ENCODE measurements around the gene IRX4.
"Not testable (repeated sequence)": the region's sequence is repeated elsewhere in the genome, so short reads cannot be mapped to it uniquely, and the experiment has no call there.

Gene IRX4

DNA sequence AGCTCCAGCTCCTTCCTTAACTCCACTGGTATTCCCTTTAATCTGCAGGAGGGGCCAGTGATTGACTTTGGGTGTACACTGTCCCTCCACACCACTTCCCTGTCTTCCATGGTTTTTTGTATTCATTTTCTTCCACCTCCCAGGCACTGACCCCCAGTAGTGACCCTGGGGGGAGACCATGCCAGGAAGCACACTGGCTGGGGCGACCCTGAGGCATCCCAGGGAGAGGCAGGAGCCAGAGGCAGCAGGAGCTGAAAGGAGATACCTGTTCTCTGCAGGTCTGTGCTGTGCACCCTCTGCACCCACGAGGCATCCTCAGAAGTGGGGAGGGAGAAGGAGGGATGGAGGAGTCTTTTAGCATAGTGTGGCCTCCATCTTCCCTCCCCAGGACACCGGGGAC, 27.6 kb downstream of the IRX4 start:
- no peak for DNase-seq

DNA sequence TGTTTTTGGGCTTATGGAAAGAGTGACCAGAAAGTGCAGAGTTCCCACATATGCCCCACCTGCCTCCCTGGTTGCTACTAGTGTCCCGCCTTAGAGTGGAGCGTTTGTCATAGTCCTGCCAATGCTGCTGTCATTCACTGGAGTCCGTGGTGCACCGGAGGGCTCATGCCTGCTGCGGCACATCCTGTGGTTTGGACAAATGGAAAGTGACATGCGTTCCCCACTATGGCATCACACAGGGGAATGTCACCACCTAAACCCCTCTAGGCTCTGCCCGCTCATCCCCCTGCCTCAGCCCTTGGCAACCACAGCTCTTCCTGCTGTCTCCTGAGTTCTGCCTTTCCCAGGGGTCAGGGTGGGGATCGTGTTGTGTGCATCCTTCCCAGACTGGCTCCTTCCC, 29.2 kb downstream of the IRX4 start:
- no peak for DNase-seq

DNA sequence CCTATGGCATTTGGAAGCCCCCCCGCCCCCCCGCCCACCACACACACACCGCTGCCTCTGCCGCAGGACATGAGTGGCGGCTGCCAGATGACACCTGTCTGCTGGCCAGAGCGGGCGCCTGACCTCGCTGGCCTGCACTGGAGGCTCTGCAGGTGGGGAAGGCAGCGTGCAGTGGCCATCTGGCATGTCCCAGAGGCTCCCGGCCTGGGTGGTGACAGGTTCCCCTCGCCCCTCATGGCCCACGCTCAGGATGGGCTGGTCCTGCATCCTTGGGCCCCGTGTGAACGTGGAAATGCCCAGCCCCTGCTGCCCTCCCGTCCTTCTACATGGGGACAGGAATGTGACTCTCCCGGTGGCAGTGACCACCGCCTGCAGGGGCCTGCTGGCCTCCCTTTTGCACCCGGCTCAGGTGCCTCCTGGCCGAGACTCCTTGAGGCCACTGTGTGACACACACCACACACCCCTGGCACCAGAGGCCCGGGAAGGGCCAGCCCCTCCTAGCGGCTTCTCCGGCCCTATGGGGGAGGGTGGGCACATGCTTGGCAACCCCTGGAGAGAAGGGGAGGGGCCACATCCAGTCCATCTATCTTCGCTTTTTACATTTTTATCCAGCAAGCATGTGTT, 30.3 kb downstream of the IRX4 start:
- DNase-seq = no peak

- DNase-seq = no peak
Measured at GRCh38 chr5:1851290-1851934, 31.3 kb downstream of the IRX4 start.

GRCh38 chr5:1850324-1851154, 32.2 kb downstream of the IRX4 start:
- DNase-seq = no peak

- DNase-seq = no peak
Measured at GRCh38 chr5:1847611-1848010, 35.1 kb downstream of the IRX4 start.

DNA sequence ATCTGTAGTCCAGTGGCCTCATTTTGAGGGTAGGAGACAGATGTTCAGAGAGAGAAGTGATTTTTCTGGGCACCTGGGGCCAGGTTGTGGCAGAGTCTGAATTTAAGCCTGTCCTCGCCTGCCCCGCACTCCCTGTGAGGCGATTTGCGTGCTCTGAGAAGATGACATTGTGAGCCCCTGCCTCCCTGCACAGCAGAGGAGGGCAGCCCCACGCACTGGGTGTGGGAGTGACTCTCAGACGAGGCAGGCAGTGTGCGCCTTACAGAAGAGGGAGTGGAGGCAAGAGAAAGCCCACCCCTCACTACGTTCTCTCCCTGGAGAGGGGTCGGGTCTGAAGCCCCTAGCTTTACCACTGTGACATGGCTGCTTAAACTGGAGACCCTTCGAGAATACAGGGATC, 35.7 kb downstream of the IRX4 start:
- no peak for DNase-seq

- no peak for DNase-seq
Measured at GRCh38 chr5:1846583-1846982, 36.1 kb downstream of the IRX4 start.

DNA sequence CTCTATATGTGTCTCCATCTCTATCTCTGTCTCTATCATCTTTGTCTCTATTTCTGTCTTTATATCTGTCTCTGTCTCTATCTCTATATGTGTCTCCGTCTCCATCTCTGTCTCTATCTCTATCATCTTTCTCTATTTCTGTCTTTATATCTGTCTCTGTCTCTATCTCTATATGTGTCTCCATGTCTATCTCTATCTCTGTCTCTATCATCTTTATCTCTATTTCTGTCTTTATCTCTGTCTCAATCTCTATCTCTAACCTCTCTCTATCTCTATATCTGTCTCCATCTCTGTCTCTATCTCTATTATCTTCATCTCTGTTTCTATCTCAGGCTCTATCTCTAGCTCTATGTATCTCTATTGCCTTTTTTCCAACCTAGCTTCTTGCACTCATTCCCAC, 37.0 kb downstream of the IRX4 start:
- no peak for DNase-seq

GRCh38 chr5:1844708-1845436, 37.9 kb downstream of the IRX4 start:
- no peak for DNase-seq

DNA sequence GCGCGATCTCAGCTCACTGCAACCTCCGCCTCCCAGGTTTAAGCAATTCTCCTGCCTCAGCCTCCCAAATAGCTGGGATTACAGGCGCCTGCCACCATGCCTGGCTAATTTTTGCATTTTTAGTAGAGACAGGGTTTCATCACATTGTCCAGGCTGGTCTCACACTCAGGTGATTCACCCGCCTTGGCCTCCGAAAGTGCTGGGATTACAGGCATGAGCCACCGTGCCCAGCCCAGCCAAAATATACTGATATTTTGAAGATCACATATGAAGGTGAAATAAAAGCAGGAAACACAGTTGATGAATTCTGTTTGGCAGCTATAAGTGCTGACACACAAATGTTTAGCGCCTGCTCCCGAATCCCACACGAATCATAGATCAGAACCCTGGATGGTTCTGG, 39.0 kb downstream of the IRX4 start:
- DNase-seq = not testable (repeated sequence)

- no peak for DNase-seq
Measured at GRCh38 chr5:1842004-1842819, 40.5 kb downstream of the IRX4 start.

- DNase-seq = no peak
Measured at GRCh38 chr5:1840741-1841521, 41.8 kb downstream of the IRX4 start.

- DNase-seq = no peak
Measured at GRCh38 chr5:1840071-1840547, 42.6 kb downstream of the IRX4 start.

DNA sequence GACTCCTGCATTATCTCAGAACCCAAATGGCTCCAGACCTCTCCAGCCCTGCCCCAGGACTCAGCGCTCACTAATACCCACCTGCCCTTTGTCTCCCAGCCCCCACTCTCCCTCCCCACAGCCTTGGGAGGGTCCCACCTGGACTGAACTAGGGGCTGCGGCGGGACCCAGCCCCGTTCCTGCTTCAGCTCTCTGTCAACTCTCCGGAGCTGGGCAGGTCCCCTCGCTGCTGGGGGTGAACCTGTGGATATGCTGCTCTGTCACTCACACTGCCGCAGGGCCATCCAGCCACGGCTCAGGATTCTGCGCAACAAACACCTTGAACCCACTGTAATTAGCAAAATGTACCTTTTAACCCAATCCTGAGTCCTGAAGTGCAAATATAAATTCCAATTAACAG, 44.7 kb downstream of the IRX4 start:
- DNase-seq = no peak

DNA sequence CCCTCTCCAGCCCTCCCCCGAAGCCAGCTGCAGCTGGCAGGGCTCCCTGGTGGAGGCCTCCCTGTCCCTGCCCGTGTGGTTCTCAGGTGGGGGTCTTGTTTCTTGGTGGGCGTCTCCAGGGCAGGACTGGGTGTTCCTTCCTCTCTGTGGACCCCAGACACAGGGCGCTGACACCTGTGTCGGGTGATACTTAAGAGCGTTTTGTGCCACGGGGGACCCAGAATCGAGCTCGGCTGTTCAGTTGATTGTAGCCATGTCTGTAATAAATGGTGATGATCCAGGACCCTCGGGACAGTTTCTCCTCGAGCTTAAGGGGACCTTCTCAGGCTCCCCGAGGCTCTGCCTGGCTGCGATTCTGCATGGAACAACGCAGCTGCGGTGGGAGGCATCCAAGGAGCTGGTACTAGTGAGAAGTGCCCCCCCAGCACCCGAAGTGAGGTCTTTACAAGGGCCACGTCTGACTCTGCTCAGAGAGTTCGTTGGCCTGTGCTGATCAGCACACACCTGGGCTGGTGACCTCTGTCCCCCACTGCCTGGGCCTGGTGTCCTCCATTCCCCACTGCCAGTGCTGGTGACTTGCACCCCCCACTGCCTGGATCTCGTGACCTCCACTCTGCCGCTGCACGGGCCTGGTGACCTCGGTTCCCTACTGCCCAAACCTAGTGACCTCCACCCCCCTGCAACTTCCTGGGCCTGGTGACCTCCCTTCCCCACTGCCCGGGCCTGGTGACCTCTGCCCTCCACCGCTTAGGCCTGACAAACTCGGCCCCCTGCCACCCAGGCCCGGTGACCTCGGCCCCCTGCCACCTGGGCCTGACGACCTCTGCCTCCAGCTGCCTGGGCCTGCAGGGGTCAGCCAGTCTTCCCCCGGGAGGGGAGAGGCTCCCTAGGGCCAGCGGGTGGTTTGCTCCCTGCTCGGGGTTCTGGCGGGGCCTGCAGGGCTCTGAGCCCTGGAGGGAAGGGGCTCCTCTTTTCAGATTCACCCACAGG, 45.5 kb downstream of the IRX4 start:
- DNase-seq = no peak

GRCh38 chr5:1836176-1836890, 46.4 kb downstream of the IRX4 start:
- no peak for DNase-seq

- DNase-seq = no peak
Measured at GRCh38 chr5:1835431-1835830, 47.3 kb downstream of the IRX4 start.

DNA sequence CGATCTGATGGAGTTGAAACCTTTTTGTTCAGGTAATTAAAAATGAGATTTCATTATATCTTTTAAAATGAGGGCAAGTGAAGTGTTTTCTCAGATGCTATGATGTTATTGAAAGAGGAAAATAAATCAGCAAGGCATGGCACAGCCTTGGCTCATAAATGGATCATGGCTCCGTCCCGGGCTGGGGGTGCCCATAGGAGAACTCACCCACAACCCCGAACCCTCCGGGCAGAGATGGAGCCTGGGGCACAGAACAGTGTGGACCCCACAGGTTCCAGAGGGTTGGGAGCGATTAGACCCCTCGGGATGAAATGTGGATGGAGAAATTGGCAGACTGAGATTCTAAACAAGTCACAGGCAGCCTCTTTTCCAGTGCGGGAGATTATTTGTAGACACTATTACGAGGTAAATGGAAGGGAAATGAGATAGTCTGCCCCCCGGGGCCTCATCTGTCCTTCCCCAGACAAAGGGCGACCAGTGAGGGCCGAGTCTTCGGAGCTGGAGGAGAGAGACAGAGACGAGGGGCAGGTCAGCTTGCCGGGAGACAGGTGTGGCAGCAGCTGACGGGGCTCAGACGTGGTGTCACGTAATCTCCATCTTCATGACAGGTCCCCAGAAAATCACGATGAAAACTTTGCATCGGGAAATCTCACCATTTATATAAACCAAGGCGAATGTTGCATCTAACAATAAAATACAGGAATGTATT, 47.9 kb downstream of the IRX4 start:
- DNase-seq = no peak

Measured in NCI-H446 (cell line).